ENCODE results near the gene OPCML.

Gene OPCML

DNA sequence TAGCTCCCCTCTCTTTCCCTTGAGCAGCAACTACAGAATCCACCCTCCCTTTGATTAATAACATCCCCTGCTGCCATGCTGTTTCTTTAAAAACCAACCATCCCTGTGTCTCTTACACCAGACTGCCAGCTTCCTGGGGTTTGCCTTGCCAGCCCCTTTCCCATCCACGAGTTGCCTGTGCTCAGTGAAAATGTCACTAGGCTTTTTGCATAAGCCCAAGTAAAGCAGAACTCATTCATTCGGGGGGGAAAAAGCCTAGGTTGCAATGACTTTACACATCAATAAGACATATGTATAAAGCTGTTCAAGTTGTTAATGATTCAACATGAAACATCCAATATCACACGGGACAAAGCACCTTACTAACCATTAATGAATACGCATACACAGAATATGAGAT is 398.7 kb downstream of the OPCML start:
- H3K9ac ChIP-seq (ENCODE audit: low read depth, low read length), result no peak overlapping the region
- H3K27me3 ChIP-seq (ENCODE audit: control insufficient read depth, insufficient read depth, low read length), result no peaks in the 10 kb centered on the region
- H3K9me3 ChIP-seq (ENCODE audit: control insufficient read depth, insufficient read depth, low read length), result no peaks in the 10 kb centered on the region
- H3K4me3 ChIP-seq (ENCODE audit: low read depth, low read length), result no peak overlapping the region
- H3K4me1 ChIP-seq (ENCODE audit: control insufficient read depth, insufficient read depth, low read length), result peaks cover 9% of the 10 kb centered on the region
- no peaks in the 10 kb centered on the region for H3K36me3 ChIP-seq (ENCODE audit: control insufficient read depth, insufficient read depth, low read length)

DNA sequence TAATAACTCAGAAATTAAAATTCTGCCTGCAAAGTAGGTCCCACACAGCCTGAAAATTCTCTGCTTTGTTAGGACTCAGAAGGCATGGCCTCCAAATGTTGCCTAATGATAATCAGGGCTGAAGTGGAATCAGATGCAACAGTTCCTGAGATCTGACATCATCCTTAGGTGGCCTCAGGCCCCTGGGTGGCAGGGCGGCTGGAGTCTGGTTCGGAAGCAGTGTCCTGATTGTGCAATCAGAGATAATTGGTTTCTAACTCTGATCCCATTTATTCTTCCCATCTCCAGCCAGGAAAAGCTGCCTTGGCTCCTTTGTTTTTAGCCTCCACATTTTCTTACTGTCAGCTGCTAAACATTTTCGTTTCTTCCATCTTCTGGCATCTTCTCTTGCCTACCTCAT is 399.3 kb downstream of the OPCML start:
- no peaks in the 10 kb centered on the region for H3K27me3 ChIP-seq (ENCODE audit: control insufficient read depth, insufficient read depth, low read length)
- H3K36me3 ChIP-seq (ENCODE audit: control insufficient read depth, insufficient read depth, low read length), result no peaks in the 10 kb centered on the region
- peaks cover 9% of the 10 kb centered on the region for H3K4me1 ChIP-seq (ENCODE audit: control insufficient read depth, insufficient read depth, low read length)
- H3K4me3 ChIP-seq (ENCODE audit: low read depth, low read length), result no peak overlapping the region
- H3K9me3 ChIP-seq (ENCODE audit: control insufficient read depth, insufficient read depth, low read length), result no peaks in the 10 kb centered on the region
- H3K9ac ChIP-seq (ENCODE audit: low read depth, low read length), result no peak overlapping the region

DNA sequence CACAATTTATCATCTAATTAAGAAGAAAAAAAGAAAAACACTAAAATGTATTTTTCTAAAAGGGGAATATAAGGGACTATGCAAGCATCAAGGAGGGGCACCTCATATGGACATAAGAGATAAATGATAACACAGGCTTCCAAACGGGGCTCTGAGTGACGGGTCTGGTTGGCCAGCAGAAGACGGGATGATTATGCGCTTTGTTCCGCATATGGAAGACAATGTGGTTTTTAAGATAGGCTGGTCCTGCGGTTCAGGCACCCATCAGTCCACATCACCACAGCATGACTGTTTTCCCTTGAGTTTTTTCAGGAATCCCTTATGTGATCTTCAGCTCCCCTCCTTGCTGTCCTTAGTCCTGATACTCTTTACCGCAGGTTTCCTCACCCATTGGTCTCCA is 404.6 kb downstream of the OPCML start:
- H3K36me3 ChIP-seq (ENCODE audit: control insufficient read depth, insufficient read depth, low read length), result no peaks in the 10 kb centered on the region
- H3K9me3 ChIP-seq (ENCODE audit: control insufficient read depth, insufficient read depth, low read length), result no peaks in the 10 kb centered on the region
- H3K9ac ChIP-seq (ENCODE audit: low read depth, low read length), result no peak overlapping the region
- no peaks in the 10 kb centered on the region for H3K4me1 ChIP-seq (ENCODE audit: control insufficient read depth, insufficient read depth, low read length)
- no peaks in the 10 kb centered on the region for H3K27me3 ChIP-seq (ENCODE audit: control insufficient read depth, insufficient read depth, low read length)
- H3K4me3 ChIP-seq (ENCODE audit: low read depth, low read length), result no peak overlapping the region

- no peak overlapping the region for H3K4me3 ChIP-seq (ENCODE audit: low read depth, low read length)
- H3K4me1 ChIP-seq (ENCODE audit: control insufficient read depth, insufficient read depth, low read length), result peaks cover 4% of the 10 kb centered on the region
- H3K36me3 ChIP-seq (ENCODE audit: control insufficient read depth, insufficient read depth, low read length), result no peaks in the 10 kb centered on the region
- no peak overlapping the region for H3K9ac ChIP-seq (ENCODE audit: low read depth, low read length)
- H3K9me3 ChIP-seq (ENCODE audit: control insufficient read depth, insufficient read depth, low read length), result no peaks in the 10 kb centered on the region
- no peaks in the 10 kb centered on the region for H3K27me3 ChIP-seq (ENCODE audit: control insufficient read depth, insufficient read depth, low read length)
Observed at GRCh38 chr11:133123796-133124195, 408.5 kb downstream of the OPCML start.

- no peak overlapping the region for H3K9ac ChIP-seq (ENCODE audit: low read depth, low read length)
- peaks cover 4% of the 10 kb centered on the region for H3K4me1 ChIP-seq (ENCODE audit: control insufficient read depth, insufficient read depth, low read length)
- no peaks in the 10 kb centered on the region for H3K9me3 ChIP-seq (ENCODE audit: control insufficient read depth, insufficient read depth, low read length)
- H3K36me3 ChIP-seq (ENCODE audit: control insufficient read depth, insufficient read depth, low read length), result no peaks in the 10 kb centered on the region
- H3K4me3 ChIP-seq (ENCODE audit: low read depth, low read length), result no peak overlapping the region
- H3K27me3 ChIP-seq (ENCODE audit: control insufficient read depth, insufficient read depth, low read length), result no peaks in the 10 kb centered on the region
Observed at GRCh38 chr11:133123366-133123765, 408.9 kb downstream of the OPCML start.

DNA sequence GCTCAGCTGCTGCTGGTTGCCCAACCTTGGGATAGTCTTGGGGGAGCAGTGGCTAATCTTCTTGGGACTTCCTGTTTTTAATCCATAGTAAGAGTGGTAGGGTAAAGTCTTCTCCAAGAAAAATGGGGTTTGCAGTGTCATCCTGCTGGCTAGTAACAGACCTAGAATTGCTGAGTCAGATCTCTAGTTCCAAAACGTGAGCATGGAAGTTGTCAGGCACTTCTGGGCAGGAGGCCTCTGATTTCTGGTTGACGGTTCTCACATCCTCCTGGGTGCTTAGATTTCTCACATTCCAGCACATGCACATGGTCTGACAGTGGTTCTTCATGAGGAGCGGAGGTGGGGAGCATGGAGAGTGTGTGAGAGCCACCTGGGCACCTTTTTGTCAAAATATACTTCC is 410.0 kb downstream of the OPCML start:
- H3K9me3 ChIP-seq (ENCODE audit: control insufficient read depth, insufficient read depth, low read length), result no peaks in the 10 kb centered on the region
- no peaks in the 10 kb centered on the region for H3K36me3 ChIP-seq (ENCODE audit: control insufficient read depth, insufficient read depth, low read length)

GRCh38 chr11:133118563-133119268 is 413.6 kb downstream of the OPCML start:
- Histone ChIP-seq H3K36me3 (ENCODE audit: control insufficient read depth, insufficient read depth, low read length) (no peaks in the 10 kb centered on the region), H3K4me3 (ENCODE audit: low read depth, low read length) (no peak overlapping the region)

More for the DNA sequence above, 410.0 kb downstream of the OPCML start:
- Histone ChIP-seq H3K4me3 (ENCODE audit: low read depth, low read length) (no peak overlapping the region), H3K9ac (ENCODE audit: low read depth, low read length) (no peak overlapping the region), H3K27me3 (ENCODE audit: control insufficient read depth, insufficient read depth, low read length) (no peaks in the 10 kb centered on the region), H3K4me1 (ENCODE audit: control insufficient read depth, insufficient read depth, low read length) (peaks cover 4% of the 10 kb centered on the region)

GRCh38 chr11:133115099-133115498 is 417.2 kb downstream of the OPCML start:
- H3K9me3 ChIP-seq (ENCODE audit: control insufficient read depth, insufficient read depth, low read length), result no peaks in the 10 kb centered on the region
- H3K4me3 ChIP-seq (ENCODE audit: low read depth, low read length), result no peak overlapping the region
- no peak overlapping the region for H3K9ac ChIP-seq (ENCODE audit: low read depth, low read length)
- H3K36me3 ChIP-seq (ENCODE audit: control insufficient read depth, insufficient read depth, low read length), result no peaks in the 10 kb centered on the region
- H3K4me1 ChIP-seq (ENCODE audit: control insufficient read depth, insufficient read depth, low read length), result no peaks in the 10 kb centered on the region
- H3K27me3 ChIP-seq (ENCODE audit: control insufficient read depth, insufficient read depth, low read length), result no peaks in the 10 kb centered on the region

More at GRCh38 chr11:133118563-133119268, 413.6 kb downstream of the OPCML start:
- H3K4me1 ChIP-seq (ENCODE audit: control insufficient read depth, insufficient read depth, low read length), result peaks cover 4% of the 10 kb centered on the region
- no peaks in the 10 kb centered on the region for H3K9me3 ChIP-seq (ENCODE audit: control insufficient read depth, insufficient read depth, low read length)
- H3K27me3 ChIP-seq (ENCODE audit: control insufficient read depth, insufficient read depth, low read length), result no peaks in the 10 kb centered on the region
- H3K9ac ChIP-seq (ENCODE audit: low read depth, low read length), result no peak overlapping the region

GRCh38 chr11:133107763-133108162 is 424.5 kb downstream of the OPCML start:
- Histone ChIP-seq H3K4me3 (ENCODE audit: low read depth, low read length) (no peak overlapping the region), H3K36me3 (ENCODE audit: control insufficient read depth, insufficient read depth, low read length) (no peaks in the 10 kb centered on the region), H3K9ac (ENCODE audit: low read depth, low read length) (no peak overlapping the region), H3K4me1 (ENCODE audit: control insufficient read depth, insufficient read depth, low read length) (no peaks in the 10 kb centered on the region), H3K9me3 (ENCODE audit: control insufficient read depth, insufficient read depth, low read length) (no peaks in the 10 kb centered on the region), H3K27me3 (ENCODE audit: control insufficient read depth, insufficient read depth, low read length) (no peaks in the 10 kb centered on the region)

DNA sequence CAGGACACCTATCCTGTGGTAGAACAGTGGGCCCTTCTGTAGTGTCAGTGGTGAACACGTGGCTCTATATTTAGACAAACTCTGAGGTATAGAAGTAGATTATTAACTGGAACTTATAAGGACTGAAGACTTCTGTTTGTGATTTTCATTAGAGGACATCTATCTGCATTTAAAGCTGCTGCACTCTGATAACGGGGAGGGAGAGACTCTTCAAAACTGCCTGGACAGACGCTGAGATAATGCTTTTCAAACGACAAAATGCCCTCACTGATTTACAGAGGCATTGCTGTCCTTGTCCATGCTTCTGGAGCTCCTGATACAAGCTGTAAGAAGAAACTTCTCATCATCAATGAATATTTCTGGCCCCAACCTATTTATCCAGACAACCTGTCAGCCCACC is 425.2 kb downstream of the OPCML start:
- H3K36me3 ChIP-seq (ENCODE audit: control insufficient read depth, insufficient read depth, low read length), result no peaks in the 10 kb centered on the region
- H3K4me3 ChIP-seq (ENCODE audit: low read depth, low read length), result no peak overlapping the region
- no peaks in the 10 kb centered on the region for H3K4me1 ChIP-seq (ENCODE audit: control insufficient read depth, insufficient read depth, low read length)
- no peak overlapping the region for H3K9ac ChIP-seq (ENCODE audit: low read depth, low read length)
- no peaks in the 10 kb centered on the region for H3K27me3 ChIP-seq (ENCODE audit: control insufficient read depth, insufficient read depth, low read length)
- H3K9me3 ChIP-seq (ENCODE audit: control insufficient read depth, insufficient read depth, low read length), result no peaks in the 10 kb centered on the region

- H3K27me3 ChIP-seq (ENCODE audit: control insufficient read depth, insufficient read depth, low read length), result no peaks in the 10 kb centered on the region
- no peaks in the 10 kb centered on the region for H3K9me3 ChIP-seq (ENCODE audit: control insufficient read depth, insufficient read depth, low read length)
- H3K36me3 ChIP-seq (ENCODE audit: control insufficient read depth, insufficient read depth, low read length), result no peaks in the 10 kb centered on the region
- no peak overlapping the region for H3K9ac ChIP-seq (ENCODE audit: low read depth, low read length)
- H3K4me1 ChIP-seq (ENCODE audit: control insufficient read depth, insufficient read depth, low read length), result no peaks in the 10 kb centered on the region
- no peak overlapping the region for H3K4me3 ChIP-seq (ENCODE audit: low read depth, low read length)
Observed at GRCh38 chr11:133106417-133106816, 425.9 kb downstream of the OPCML start.

DNA sequence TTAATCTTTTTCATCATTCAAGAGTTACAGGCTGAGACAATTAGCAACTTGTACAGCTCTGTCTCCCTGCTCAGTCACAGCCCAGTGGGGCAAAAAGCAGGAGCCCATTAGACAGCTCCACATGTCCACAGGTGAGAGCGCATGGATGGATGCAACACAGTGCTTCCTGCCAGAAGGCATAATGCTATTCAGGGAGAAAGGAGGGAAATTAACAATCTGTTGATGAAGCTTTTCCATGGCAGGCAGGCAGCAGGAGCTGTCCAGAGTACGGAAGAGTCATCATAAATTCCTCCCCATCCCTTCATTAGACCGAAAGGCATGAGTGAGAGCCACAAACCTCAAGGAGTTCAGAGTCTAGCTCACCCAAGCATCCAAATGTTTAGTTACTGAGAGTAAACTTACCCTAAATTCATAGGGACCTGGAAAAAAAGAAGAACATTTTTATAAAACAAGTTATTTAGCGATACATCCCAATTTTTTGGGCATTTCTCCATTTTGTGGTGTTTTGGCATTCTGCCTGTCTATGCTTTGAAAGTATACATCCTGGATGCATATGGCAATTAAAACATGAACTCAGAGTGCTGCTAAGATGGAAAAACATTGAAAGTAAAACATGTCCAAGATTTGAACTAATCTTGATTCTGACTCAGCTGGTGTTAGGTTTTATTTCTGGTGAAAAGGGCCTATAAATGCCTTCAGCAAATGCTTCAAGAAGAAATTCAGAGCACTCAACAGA is 428.1 kb downstream of the OPCML start:
- Histone ChIP-seq H3K27me3 (ENCODE audit: control insufficient read depth, insufficient read depth, low read length) (no peaks in the 10 kb centered on the region), H3K4me3 (ENCODE audit: low read depth, low read length) (no peak overlapping the region), H3K9ac (ENCODE audit: low read depth, low read length) (no peak overlapping the region), H3K36me3 (ENCODE audit: control insufficient read depth, insufficient read depth, low read length) (no peaks in the 10 kb centered on the region), H3K9me3 (ENCODE audit: control insufficient read depth, insufficient read depth, low read length) (no peaks in the 10 kb centered on the region), H3K4me1 (ENCODE audit: control insufficient read depth, insufficient read depth, low read length) (no peaks in the 10 kb centered on the region)
